GM12872 (cell line): Measurements from ENCODE around the gene NRL.

ENCODE experiments used
- CTCF ChIP-seq: IDR thresholded peaks from 3 replicates; pipeline ENCODE4 v1.5.1; 2011; ENCODE audit warnings: low read depth, mild to moderate bottlenecking, low read length, moderate library complexity; ENCODE audit not compliant: insufficient read depth

NRL gene

DNA sequence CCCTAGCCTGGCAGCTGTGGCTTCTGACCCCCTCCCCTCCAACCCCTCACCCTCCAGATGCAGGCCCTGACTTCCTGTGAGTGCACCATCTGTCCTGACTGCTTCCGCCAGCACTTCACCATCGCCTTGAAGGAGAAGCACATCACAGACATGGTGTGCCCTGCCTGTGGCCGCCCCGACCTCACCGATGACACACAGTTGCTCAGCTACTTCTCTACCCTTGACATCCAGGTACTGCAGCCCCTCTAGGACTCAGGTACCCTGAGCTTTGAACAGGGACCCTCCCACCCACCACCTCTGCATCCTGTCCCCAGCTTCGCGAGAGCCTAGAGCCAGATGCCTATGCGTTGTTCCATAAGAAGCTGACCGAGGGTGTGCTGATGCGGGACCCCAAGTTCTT lies 40.4 kb upstream of the NRL start:
- no peak for TF ChIP-seq CTCF

- no peak for TF ChIP-seq CTCF
Measured at GRCh38 chr14:24151404-24152080, 36.8 kb upstream of the NRL start.

DNA sequence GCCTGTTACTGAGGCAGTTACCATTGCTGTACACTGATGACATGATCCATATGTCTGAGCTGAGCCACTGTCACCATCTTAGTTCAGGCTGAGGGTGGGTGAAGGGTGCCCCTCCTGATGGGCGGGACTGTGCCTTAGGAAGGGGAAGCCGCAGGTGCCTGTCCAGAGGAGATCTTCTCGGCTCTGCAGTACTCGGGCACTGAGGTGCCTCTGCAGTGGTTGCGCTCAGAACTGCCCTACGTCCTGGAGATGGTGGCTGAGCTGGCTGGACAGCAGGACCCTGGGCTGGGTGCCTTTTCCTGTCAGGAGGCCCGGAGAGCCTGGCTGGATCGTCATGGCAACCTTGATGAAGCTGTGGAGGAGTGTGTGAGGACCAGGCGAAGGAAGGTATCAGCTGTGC lies 36.2 kb upstream of the NRL start:
- no peak for TF ChIP-seq CTCF

GRCh38 chr14:24150567-24150966 lies 35.8 kb upstream of the NRL start:
- TF ChIP-seq CTCF = no peak

- no peak for TF ChIP-seq CTCF
Measured at GRCh38 chr14:24150061-24150460, 35.3 kb upstream of the NRL start.

GRCh38 chr14:24149302-24149969 lies 34.7 kb upstream of the NRL start:
- no peak for TF ChIP-seq CTCF

DNA sequence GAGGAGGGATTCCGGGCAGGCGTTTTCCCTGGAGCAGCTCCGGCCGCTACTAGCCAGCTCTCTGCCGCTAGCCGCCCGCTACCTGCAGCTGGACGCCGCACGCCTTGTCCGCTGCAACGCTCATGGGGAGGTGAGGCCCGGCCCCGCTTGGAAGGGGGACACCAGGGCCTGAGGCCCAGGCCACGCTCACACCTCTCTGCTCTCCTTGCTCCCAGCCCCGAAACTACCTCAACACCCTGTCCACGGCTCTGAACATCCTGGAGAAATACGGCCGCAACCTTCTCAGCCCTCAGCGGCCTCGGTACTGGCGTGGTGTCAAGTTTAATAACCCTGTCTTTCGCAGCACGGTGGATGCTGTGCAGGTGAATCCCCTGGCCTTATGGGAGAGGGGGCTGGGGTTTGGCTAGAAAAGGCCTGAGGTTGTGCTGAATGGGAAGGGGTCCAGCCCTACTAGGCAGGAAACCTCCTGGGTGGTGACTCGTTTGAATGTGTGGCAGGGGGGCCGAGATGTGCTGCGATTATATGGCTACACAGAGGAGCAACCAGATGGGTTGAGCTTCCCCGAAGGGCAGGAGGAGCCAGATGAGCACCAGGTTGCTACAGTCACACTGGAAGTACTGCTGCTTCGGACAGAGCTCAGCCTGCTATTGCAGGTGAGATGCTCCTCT lies 33.1 kb upstream of the NRL start:
- no peak for TF ChIP-seq CTCF
